Neuronal stem cell (in vitro differentiated cells): ENCODE measurements around the gene AKAP6.

Experiments used
- DNase-seq: peaks from one replicate; pipeline ENCODE4 v3.0.0-alpha.2; 2013; ENCODE audit warnings: low spot score
- H2AFZ ChIP-seq: one replicate; pipeline ENCODE4 v1.6.1; 2013; ENCODE audit warnings: mild to moderate bottlenecking, low read length, inconsistent platforms
- H2AK5ac ChIP-seq: 2 replicates; pipeline ENCODE4 v1.6.1; 2013; ENCODE audit warnings: low read depth, mild to moderate bottlenecking, inconsistent platforms, low read length, moderate library complexity, mixed read lengths
- H2BK120ac ChIP-seq: 2 replicates; pipeline ENCODE4 v1.6.1; 2013; ENCODE audit warnings: low read depth, mild to moderate bottlenecking, inconsistent platforms, low read length, moderate library complexity, mixed read lengths
- H2BK12ac ChIP-seq: one replicate; pipeline ENCODE4 v1.6.1; 2013; ENCODE audit warnings: low read length, inconsistent platforms
- H2BK15ac ChIP-seq: 2 replicates; pipeline ENCODE4 v1.6.1; 2013; ENCODE audit warnings: mild to moderate bottlenecking, low read length, inconsistent platforms, mixed read lengths
- H2BK5ac ChIP-seq: one replicate; pipeline ENCODE4 v1.6.1; 2013; ENCODE audit warnings: inconsistent platforms, mild to moderate bottlenecking, low read length, moderate library complexity
- H3K14ac ChIP-seq: one replicate; pipeline ENCODE4 v1.6.1; 2013; ENCODE audit warnings: low read length, inconsistent platforms
- H3K18ac ChIP-seq: 2 replicates; pipeline ENCODE4 v1.6.1; 2013; ENCODE audit warnings: low read length, inconsistent platforms
- H3K23ac ChIP-seq: 2 replicates; pipeline ENCODE4 v1.6.1; 2013; ENCODE audit warnings: low read depth, mild to moderate bottlenecking, mixed read lengths, low read length, inconsistent platforms; ENCODE audit not compliant: poor library complexity
- H3K27ac ChIP-seq: replicated peaks from 3 replicates; pipeline ENCODE4 v1.5.1; 2013; ENCODE audit warnings: low read length, inconsistent platforms
- H3K27me3 ChIP-seq, 3 experiments: 2 replicates each; pipeline ENCODE4 v1.6.1; 2013; ENCODE audit warnings: low read length in 3 of 3, mild to moderate bottlenecking in 2 of 3, inconsistent platforms in 1 of 3, low read depth in 1 of 3, mixed read lengths in 1 of 3, moderate library complexity in 1 of 3; ENCODE audit not compliant: control insufficient read depth in 3 of 3, insufficient read depth in 3 of 3
- H3K36me3 ChIP-seq, 2 donors: replicated peaks in 1 of 2; 2 replicates each; pipeline ENCODE4 v1.6.1; 2013; ENCODE audit warnings: low read length in 2 of 2; ENCODE audit not compliant: control insufficient read depth in 2 of 2, insufficient read depth in 2 of 2
- H3K4ac ChIP-seq: 2 replicates; pipeline ENCODE4 v1.6.1; 2013; ENCODE audit warnings: inconsistent platforms, mild to moderate bottlenecking, low read length, moderate library complexity
- H3K4me1 ChIP-seq, 2 donors: 1 replicate in 1 of 2; 2 replicates in 1 of 2; pipeline ENCODE4 v1.6.1; 2013; ENCODE audit warnings: low read length in 2 of 2, low read depth in 1 of 2; ENCODE audit not compliant: control insufficient read depth in 2 of 2, insufficient read depth in 1 of 2
- H3K4me2 ChIP-seq: one replicate; pipeline ENCODE4 v1.6.1; 2013; ENCODE audit warnings: mild to moderate bottlenecking, low read length, inconsistent platforms; ENCODE audit not compliant: insufficient read depth, poor library complexity, severe bottlenecking
- H3K4me3 ChIP-seq, 2 donors: 2 replicates each; pipeline ENCODE4 v1.5.1; 2013; ENCODE audit warnings: low read length in 2 of 2, mild to moderate bottlenecking in 2 of 2, inconsistent platforms in 1 of 2, moderate library complexity in 1 of 2
- H3K79me1 ChIP-seq: one replicate; pipeline ENCODE4 v1.6.1; 2013; ENCODE audit warnings: low read depth, mild to moderate bottlenecking, inconsistent platforms, low read length, moderate library complexity
- H3K9ac ChIP-seq: one replicate; pipeline ENCODE4 v1.6.1; 2013; ENCODE audit warnings: mild to moderate bottlenecking, low read depth, low read length, inconsistent platforms; ENCODE audit not compliant: poor library complexity
- H3K9me3 ChIP-seq, 2 donors: replicated peaks in 1 of 2; 2 replicates each; pipeline versions ENCODE3 to v1.6.1; 2013; ENCODE audit warnings: low read length in 2 of 2, mild to moderate bottlenecking in 2 of 2, inconsistent platforms in 1 of 2, low read depth in 1 of 2, mixed read lengths in 1 of 2, moderate library complexity in 1 of 2; ENCODE audit not compliant: control insufficient read depth in 2 of 2, insufficient read depth in 1 of 2
- H4K8ac ChIP-seq: one replicate; pipeline ENCODE4 v1.6.1; 2013; ENCODE audit warnings: low read depth, mild to moderate bottlenecking, inconsistent platforms, low read length, moderate library complexity
- H4K91ac ChIP-seq: one replicate; pipeline ENCODE4 v1.6.1; 2013; ENCODE audit warnings: low read length, low read depth, mild to moderate bottlenecking, inconsistent platforms; ENCODE audit not compliant: poor library complexity
- WGBS, 2 donors: extraction: QIAGEN DNeasy Blood & Tissue Kit; methylation state at CpG; one replicate each; pipeline ENCODE4 v1.1.7; 2013; ENCODE audit warnings: missing lambda C conversion rate in 2 of 2, mixed read lengths in 1 of 2; ENCODE audit not compliant: insufficient read length in 2 of 2, insufficient replicate concordance in 1 of 2; ENCODE audit errors: extremely low coverage in 2 of 2; 5-methylcytosine and 5-hydroxymethylcytosine counted together

Gene AKAP6

DNA sequence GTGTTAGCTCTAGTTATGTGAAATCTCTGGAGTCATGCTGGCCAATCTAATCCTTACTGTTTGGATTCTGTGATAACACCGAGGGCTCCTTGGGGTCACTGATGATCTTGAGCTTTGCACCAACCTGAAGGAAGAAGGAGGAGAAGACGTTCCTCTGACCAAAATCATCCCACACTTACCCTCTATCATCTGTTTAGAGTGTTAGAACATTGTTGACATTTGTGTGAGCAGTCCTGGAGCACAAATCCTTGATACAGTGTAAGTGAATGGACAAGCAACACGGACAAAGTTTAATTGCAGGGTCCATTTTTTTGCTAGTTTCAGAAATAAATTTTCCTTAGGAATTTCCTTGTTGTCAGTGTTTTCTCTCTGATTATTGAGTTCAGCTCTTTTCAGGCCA is 181.7 kb downstream of the AKAP6 start:
- Histone ChIP-seq H2BK120ac (no peak overlapping the region), H3K9ac (no peak overlapping the region), H3K27me3 (no peaks in the 10 kb centered on the region), H3K18ac (no peak overlapping the region), H3K4me1 (peaks cover 2 to 3% of the 10 kb centered on the region in 2 donors), H3K36me3 (no peaks in the 10 kb centered on the region), H2BK5ac (no peak overlapping the region), H3K79me1 (no peaks in the 10 kb centered on the region), H3K14ac (no peak overlapping the region), H2AFZ (no peak overlapping the region), H2BK12ac (no peak overlapping the region), H3K23ac (no peak overlapping the region), H2BK15ac (no peak overlapping the region), H3K27ac (no peak overlapping the region), H4K8ac (no peak overlapping the region), H3K4me3 (no peak overlapping the region), H2AK5ac (no peak overlapping the region), H3K4ac (no peak overlapping the region), H4K91ac (no peak overlapping the region), H3K4me2 (no peak overlapping the region), H3K9me3 (no peaks in the 10 kb centered on the region)
- no peak for DNase-seq
- WGBS, 2 donors = no CpG with 5 or more reads among the region's 3 CpGs

DNA sequence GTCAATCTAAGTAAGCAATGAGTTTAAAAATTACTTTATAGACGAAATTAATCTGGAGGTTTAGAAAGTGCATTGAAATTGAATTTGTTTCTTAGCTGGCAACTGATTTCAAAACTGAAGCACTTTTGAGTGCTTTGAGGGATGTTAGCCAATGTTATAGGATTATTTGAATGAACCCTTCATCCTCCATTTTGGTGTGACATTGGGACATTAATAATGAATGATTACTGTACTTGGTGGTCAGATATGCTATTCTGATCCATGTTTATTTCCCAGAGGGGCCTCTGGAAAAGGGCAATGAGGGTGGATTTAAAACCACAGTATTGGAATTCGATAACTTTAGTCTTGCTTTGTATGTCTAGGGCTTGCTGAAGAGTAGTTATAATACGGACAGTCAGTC is 183.2 kb downstream of the AKAP6 start:
- Histone ChIP-seq H3K36me3 (no peaks in the 10 kb centered on the region), H3K4ac (no peak overlapping the region), H3K4me3 (no peak overlapping the region), H3K27me3 (no peaks in the 10 kb centered on the region), H3K79me1 (no peaks in the 10 kb centered on the region), H3K4me1 (peaks cover 2 to 3% of the 10 kb centered on the region in 2 donors), H3K14ac (no peak overlapping the region), H3K9ac (no peak overlapping the region), H3K4me2 (no peak overlapping the region), H3K18ac (no peak overlapping the region), H2AFZ (no peak overlapping the region), H2BK15ac (no peak overlapping the region), H2AK5ac (no peak overlapping the region), H3K9me3 (peaks cover 0 to 2% of the 10 kb centered on the region in 2 donors), H3K23ac (no peak overlapping the region), H3K27ac (no peak overlapping the region), H2BK120ac (no peak overlapping the region), H2BK12ac (no peak overlapping the region), H2BK5ac (no peak overlapping the region), H4K8ac (no peak overlapping the region), H4K91ac (no peak overlapping the region)
- DNase-seq = no peak
- WGBS, 2 donors = no CpG with 5 or more reads among the region's 3 CpGs

DNA sequence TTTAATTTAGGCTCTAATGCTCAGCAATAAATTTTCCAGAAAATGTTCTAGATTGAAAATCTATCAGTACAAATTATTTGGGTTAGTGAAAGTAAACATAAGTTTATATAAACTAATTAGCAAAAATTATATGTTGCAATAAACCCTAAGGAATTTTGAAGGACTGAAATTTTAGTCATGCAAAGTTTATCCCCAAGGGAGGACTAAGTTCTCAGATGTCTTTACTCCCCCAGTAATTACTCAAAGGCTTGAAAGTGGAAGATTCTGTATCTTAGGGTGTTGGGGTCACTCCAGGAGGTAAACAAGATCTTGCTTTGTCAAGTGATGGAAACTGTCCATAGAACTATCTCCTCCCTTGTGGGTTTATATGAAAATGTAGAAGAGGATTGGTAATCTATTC is 183.7 kb downstream of the AKAP6 start:
- Histone ChIP-seq H3K4ac (no peak overlapping the region), H2BK5ac (no peak overlapping the region), H3K18ac (no peak overlapping the region), H3K79me1 (no peaks in the 10 kb centered on the region), H2BK12ac (no peak overlapping the region), H3K9me3 (peaks cover 0 to 3% of the 10 kb centered on the region in 2 donors), H4K8ac (no peak overlapping the region), H4K91ac (no peak overlapping the region), H3K36me3 (no peaks in the 10 kb centered on the region), H3K27ac (no peak overlapping the region), H3K4me3 (no peak overlapping the region), H2AFZ (no peak overlapping the region), H3K4me2 (no peak overlapping the region), H3K9ac (no peak overlapping the region), H3K4me1 (peaks cover 2 to 3% of the 10 kb centered on the region in 2 donors), H2BK15ac (no peak overlapping the region), H2AK5ac (no peak overlapping the region), H3K23ac (no peak overlapping the region), H2BK120ac (no peak overlapping the region), H3K27me3 (no peaks in the 10 kb centered on the region), H3K14ac (no peak overlapping the region)
- no peak for DNase-seq

DNA sequence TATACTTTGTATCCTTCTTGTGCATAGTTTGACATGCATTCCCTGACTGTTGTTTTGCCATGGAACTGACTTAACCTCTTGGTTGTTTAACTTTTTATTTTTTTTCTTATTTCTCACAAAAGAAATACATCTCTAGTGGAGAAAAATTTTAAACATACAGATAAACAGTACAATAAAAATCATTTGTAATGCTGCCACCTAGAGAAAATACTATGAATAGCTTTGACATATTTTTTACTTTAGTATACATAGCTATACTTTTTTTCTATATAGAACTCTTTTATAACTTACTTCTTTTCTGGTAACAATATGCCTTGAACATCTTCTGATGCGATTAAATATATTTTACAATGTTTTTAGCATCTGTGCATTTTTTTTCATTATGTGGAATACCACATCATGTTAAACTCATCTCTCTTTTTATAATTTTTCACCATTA is 184.5 kb downstream of the AKAP6 start:
- Histone ChIP-seq H2AFZ (no peak overlapping the region), H2BK15ac (no peak overlapping the region), H3K27me3 (no peaks in the 10 kb centered on the region), H3K23ac (no peak overlapping the region), H2BK5ac (no peak overlapping the region), H3K4ac (no peak overlapping the region), H3K9ac (no peak overlapping the region), H3K9me3 (peaks cover 0 to 3% of the 10 kb centered on the region in 2 donors), H3K18ac (no peak overlapping the region), H3K79me1 (no peaks in the 10 kb centered on the region), H4K8ac (no peak overlapping the region), H2BK12ac (no peak overlapping the region), H2AK5ac (no peak overlapping the region), H3K27ac (no peak overlapping the region), H4K91ac (no peak overlapping the region), H3K14ac (no peak overlapping the region), H3K4me2 (no peak overlapping the region), H3K4me3 (no peak overlapping the region), H3K36me3 (no peaks in the 10 kb centered on the region), H2BK120ac (no peak overlapping the region), H3K4me1 (peaks cover 2 to 3% of the 10 kb centered on the region in 2 donors)
- WGBS, 2 donors = no CpG with 5 or more reads among the region's 1 CpG
- DNase-seq = no peak
